ENCODE results near the gene PPDPF.

DNA sequence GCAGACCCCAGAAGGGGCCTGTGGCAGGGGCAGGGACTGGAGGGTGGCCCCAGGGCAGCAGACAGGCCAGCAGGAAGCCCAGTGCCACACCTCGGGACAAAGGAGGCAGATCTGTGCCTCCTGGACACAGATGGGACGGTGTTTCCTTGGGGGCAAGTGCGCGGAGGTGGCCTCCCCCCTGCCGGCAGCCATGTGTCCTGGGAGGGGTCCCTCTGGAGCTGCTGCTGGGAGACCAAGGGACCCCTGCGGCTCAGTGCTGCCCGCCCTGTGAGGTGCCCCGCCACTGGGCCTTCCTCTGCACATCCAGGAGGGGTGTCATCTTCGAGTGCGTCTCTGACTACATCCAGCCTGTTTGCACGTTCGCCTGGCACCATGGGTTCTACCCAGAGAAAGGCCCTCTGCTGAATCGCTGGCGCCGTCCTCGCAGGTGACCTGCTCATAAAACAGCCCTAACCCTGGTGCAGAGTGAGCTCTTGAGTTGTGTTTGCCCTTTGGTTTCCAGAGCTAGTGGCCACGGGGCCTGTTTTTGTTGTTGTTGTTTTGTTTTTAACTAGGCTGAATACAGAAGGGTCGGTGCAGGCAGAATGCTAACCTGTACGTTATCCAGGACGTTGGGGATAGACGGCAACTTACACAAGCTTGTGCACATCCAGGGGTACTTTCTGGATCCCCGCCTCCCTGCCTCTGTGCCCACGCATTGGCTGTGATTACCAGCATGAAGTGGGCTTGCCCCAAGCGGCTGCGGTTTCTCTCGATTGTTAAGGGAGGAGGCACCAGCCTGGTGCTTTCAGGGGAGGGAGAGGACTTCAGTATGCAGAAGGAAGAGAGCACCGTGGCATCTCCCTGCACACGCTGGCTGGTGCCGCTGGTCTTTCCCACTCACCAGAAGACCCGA lies 46.8 kb upstream of the PPDPF start:
- TF ChIP-seq CTCF (IDR thresholded peaks at IDR 0.05; ENCODE audit: low read depth, low read length, poor library complexity, severe bottlenecking) (no peak), EZH2phosphoT487 (IDR thresholded peaks at IDR 0.05; ENCODE audit: borderline replicate concordance, low read length) (no peak)

All from DOHH2 (cell line).